DMS53 (cell line): ENCODE data around the gene EIF2A.
"Not testable (repeated sequence)": the region's sequence is repeated elsewhere in the genome, so short reads cannot be mapped to it uniquely, and the experiment has no call there.

Source experiments
- DNase-seq: peaks from one replicate; lab custom pipeline; 2025; lab: John Stamatoyannopoulos, UW

The EIF2A gene

GRCh38 chr3:150543531-150543930 lies 3.1 kb upstream of the EIF2A start:
- DNase-seq, result no peak

DNA sequence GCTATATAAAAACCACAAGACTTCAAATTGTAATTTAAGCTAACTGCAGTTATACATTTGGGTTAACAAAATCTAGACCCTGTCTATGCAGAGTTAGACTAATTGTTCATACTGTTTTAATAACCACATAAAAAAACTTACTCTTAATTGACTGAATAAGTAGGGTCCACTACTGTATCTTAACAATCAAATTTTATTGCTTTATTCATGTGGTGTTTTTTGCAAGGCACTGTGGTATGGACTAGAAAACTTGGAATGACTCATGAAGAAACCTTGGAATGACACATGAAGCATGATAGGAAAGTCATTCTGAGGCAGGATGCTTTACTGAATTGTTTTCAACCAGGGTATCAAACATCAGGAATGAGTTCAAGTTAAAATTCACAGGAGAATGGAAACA lies 2.5 kb upstream of the EIF2A start:
- DNase-seq, result no peak

DNA sequence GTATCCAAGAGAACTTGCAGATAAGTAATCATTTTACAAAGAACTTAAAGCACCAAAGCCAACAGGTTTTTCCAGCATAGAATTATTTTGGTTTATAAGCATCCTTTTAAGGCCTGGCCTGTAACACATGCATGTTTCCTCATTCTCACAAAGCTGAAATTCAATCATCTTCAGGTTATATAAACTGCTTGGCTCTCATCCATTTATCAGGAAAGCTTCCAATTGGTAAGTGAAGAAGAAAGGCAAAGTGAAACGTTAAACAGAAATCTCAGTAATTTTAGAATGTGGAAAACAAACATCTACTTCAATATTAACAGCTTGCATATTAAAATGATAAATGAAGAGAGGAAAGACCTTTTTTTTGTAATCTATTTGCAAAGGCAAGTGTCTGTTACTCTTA lies 1.9 kb upstream of the EIF2A start:
- no peak for DNase-seq

GRCh38 chr3:150545419-150546225 lies 965 bp upstream of the EIF2A start:
- DNase-seq, result peak; percentile 40

DNA sequence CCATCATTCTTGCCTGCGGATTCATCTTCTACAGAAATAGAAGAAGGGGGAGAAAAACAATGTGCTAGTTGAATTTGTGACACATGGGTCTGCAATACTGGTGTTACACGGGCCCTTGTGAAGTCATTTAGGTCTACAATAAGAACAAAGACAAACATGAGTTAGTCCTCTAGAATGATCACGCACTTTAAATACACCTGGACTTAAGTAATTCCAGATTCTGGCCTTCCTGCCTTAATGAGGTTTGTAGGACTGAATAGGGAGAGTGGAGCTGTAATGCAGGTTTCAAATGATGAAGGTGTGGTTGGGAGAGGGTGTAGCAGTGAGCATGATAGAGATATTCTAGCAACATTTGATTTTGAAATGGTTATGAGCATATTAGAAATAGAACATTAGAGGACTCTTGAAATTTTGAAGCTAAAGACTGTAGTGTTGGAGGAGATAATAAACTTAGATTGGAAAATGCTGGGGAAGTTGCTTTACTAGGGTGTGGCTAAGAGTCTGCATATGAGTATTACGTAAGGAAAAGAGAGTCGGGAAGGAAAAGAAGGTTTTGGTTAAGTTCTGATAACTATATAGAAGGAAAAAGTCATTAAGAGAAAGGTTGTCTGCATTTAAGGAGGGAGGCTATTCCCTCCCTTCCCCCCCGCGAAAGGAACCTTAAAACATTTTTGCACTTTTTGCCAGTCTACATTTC lies 606 bp downstream of the EIF2A start:
- DNase-seq, result peak; percentile 25

DNA sequence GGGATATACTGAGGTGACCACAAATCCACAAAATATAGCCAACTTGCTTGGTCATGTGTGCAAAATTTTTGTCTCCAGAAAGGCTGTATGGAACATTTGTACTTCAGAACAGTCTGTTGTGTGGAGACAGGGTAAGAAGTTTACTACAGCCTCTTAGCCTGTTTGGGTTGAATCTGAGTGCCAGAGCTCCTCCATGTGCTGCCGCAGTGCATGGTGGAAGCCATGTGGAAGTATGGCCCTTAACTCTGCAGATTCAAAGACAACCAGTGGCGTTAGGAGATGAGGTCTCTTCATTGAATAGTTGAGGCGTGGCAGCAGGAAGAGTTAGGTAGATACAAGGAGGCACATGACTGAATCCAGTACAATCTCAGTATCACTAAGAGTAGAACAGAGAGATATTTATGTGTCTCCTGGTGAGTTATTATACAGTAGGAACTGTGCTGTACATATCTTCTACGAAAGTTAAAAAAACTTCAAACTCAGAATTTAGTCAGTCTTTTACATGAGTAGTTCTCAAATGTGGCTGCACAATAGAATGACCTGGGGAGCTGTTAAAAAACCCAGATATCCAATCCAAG lies 9.4 kb downstream of the EIF2A start:
- DNase-seq, result no peak

DNA sequence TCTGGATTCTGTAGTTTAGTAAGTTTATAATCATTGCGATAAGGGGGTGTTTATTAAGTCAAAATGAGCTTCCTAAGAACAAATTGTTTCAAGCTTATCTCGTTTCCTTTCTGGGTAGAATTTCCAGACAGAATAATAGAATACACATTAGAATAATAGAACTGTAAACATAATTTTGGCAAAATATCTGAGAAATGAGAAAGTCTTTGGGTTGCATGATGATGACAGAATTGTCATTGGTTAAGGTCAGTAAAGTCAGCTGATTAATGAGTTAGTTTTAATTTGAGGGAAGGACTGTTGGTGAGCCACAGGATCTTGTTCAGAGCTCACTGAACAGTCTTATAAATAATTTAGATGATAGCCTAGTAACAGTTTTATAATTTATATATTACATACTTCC lies 10.2 kb downstream of the EIF2A start:
- no peak for DNase-seq

- DNase-seq, result no peak
Measured at GRCh38 chr3:150557725-150558124, 11.1 kb downstream of the EIF2A start.

DNA sequence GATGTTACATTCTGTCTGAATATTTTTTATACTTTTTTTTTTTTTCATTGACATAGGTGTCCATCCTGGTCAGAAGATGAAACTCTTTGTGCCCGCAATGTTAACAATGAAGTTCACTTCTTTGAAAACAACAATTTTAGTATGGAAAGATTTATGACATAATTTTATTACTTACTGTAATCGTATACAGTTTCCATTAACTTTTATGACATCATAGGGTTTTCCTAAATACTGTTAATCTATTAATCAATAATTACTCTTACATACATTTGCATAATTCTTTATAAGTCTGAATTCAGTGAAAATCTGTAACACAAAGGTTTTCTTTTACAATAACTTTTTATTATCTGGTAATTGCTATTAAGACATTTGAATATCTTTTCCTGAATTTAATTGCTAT lies 17.7 kb downstream of the EIF2A start:
- no peak for DNase-seq

GRCh38 chr3:150567328-150567727 lies 20.7 kb downstream of the EIF2A start:
- no peak for DNase-seq

GRCh38 chr3:150577855-150578254 lies 31.3 kb downstream of the EIF2A start:
- DNase-seq, result peak; percentile 1

GRCh38 chr3:150581174-150581573 lies 34.6 kb downstream of the EIF2A start:
- no peak for DNase-seq

GRCh38 chr3:150582620-150583019 lies 36.0 kb downstream of the EIF2A start:
- no peak for DNase-seq

DNA sequence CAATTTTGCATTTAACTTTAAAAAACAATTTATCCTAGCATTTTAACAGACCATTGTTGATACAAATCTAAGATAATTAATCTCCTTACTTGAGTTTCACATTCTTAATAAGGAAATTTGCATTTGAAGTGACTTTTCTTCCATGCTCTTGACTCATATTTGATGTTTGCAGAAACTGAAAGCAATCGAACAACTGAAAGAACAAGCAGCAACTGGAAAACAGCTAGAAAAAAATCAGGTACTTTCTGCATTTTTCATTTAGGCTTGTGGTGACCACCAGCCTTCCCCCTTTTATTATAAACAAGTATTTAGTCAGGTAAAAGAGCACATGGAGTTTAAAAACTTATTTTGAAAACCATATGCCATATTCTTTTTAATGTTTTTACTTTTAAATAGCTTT lies 36.4 kb downstream of the EIF2A start:
- DNase-seq, result no peak

DNA sequence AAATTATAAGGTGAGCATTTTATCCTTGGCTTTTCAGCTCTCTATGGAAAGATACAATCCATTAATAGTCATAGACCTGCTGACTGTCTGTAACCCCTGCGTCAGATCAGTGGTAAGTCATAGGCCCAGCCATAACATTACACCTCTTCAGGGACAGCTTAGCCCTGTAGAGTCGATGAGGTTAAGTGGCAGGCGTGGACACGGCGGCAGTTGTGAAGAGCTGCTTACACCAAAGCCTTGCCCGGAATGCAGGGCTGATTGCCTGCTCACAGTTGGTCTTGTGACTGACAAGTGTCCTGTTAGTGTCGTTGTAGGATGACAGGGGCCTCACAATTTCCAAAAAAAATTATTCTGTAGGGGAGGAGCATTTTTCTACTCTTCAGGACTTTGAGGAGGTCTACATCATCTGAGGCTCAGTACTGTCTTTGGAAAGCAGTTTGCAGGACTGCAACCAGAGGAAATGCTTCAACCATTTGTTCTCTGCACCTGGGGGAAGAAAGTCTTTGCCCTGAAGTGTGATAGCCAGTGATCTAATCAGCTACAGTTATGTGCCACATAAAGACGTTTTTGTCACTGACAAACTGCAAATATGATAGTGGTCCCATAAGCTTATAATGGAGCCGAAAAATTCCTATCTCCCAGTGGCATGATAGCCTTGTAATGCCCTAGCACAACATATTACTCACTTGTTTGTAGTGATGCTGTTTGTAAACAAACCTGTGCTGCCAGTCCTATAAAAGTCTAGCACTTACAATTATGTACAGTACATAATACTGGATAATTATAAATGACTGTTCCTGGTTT lies 41.6 kb downstream of the EIF2A start:
- peak; percentile 55 for DNase-seq

DNA sequence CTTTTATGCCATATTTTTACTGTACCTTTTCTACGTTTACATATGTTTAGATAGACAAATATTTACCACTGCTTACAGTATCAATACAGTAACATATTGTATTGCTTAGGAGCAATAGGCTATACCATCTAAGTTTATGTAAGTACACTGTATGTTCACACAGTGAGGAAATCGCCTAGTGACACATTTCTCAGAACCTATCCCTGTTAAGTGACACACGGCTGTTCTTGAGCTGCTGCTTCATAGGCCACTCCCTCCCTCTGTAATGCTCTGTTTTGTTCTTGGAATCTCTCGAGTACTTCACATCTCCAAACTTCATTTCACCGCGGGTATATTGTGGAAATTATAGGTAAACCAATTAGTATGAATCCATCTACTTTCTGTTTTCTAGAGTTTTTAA lies 43.2 kb downstream of the EIF2A start:
- peak; percentile 5 for DNase-seq

GRCh38 chr3:150594150-150594549 lies 47.6 kb downstream of the EIF2A start:
- DNase-seq, result no peak

DNA sequence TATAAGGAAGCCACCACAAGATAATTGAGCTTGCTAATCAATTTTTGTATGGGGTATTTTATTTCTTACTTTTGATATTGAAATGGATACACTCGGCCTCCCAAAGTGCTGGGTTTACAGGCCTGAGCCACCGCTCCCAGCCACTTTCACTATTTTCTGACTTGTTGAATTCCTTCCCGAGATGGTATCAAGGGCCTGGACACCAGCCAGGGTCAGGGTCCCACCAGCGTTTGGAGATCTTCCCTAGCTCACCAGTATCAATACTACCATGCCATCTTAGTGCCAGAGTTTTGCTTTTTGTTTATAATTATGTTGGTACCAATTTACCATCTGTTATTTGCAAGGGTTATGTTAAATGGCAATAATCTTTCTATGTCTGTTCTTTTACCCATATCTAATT lies 51.1 kb downstream of the EIF2A start:
- no peak for DNase-seq

DNA sequence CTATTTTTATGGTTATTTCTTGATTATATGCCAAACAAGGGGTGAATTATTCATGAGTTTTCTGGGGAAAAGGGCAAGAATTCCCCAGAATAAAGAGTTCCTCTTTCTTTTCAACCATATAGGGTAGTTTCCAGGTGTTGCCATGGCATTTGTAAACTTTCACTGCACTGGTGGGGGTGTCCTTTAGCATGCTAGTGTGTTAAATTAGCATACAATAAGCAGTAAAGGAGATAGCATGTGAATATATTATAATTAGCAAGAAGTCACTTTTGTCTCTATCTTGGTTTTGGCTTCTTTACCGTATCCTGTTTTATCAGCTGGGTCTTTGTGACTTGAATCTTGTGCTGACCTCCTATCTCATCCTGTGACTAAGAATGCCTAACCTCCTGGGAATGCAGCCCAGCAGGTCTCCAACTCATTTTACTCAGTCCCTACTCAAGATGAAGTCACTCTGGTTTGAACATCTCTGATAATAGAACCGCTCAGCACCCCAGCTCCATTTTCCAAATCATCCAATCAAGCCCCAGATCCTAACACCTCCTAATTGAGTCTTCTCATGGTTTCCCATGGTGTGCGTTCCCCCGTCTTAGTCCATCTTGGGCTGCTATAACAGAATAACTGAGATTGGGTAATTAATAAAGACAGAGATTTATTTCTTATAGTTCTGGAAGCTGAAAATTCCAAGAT lies 53.2 kb downstream of the EIF2A start:
- DNase-seq, result no peak

- DNase-seq, result not testable (repeated sequence)
Measured at GRCh38 chr3:150600647-150601530, 54.3 kb downstream of the EIF2A start.
